Superior temporal gyrus (tissue), 1 donor: ENCODE measurements around the gene SGMS1.
"Not testable (repeated sequence)": the region's sequence is repeated elsewhere in the genome, so short reads cannot be mapped to it uniquely, and the experiment has no call there.

Experiments used
- DNase-seq: peaks from one replicate; pipeline ENCODE4 v3.0.0-alpha.2; 2016; ENCODE audit errors: extremely low spot score

The SGMS1 gene

GRCh38 chr10:50375745-50376144 lies 248.0 kb downstream of the SGMS1 start:
- DNase-seq, result no peak

GRCh38 chr10:50375051-50375452 lies 248.7 kb downstream of the SGMS1 start:
- DNase-seq, result no peak

- DNase-seq, result no peak
Observed at GRCh38 chr10:50373821-50374501, 249.8 kb downstream of the SGMS1 start.

GRCh38 chr10:50369931-50370330 lies 253.8 kb downstream of the SGMS1 start:
- no peak for DNase-seq

- DNase-seq, result no peak
Observed at GRCh38 chr10:50367732-50368131, 256.0 kb downstream of the SGMS1 start.

- not testable (repeated sequence) for DNase-seq
Observed at GRCh38 chr10:50366421-50366820, 257.3 kb downstream of the SGMS1 start.

GRCh38 chr10:50364730-50365129 lies 259.0 kb downstream of the SGMS1 start:
- DNase-seq, result not testable (repeated sequence)

- no peak for DNase-seq
Observed at GRCh38 chr10:50362547-50363125, 261.1 kb downstream of the SGMS1 start.

- DNase-seq, result no peak
Observed at GRCh38 chr10:50361946-50362345, 261.8 kb downstream of the SGMS1 start.

- DNase-seq, result peak; percentile 75
Observed at GRCh38 chr10:50360077-50360850, 263.5 kb downstream of the SGMS1 start.

- no peak for DNase-seq
Observed at GRCh38 chr10:50358925-50359687, 264.6 kb downstream of the SGMS1 start.

- DNase-seq, result no peak
Observed at GRCh38 chr10:50358411-50358810, 265.3 kb downstream of the SGMS1 start.

- not testable (repeated sequence) for DNase-seq
Observed at GRCh38 chr10:50356481-50356832, 267.3 kb downstream of the SGMS1 start.

GRCh38 chr10:50355693-50356480 lies 267.9 kb downstream of the SGMS1 start:
- not testable (repeated sequence) for DNase-seq

GRCh38 chr10:50351483-50352146 lies 272.1 kb downstream of the SGMS1 start:
- DNase-seq, result no peak

GRCh38 chr10:50350366-50350765 lies 273.4 kb downstream of the SGMS1 start:
- DNase-seq, result no peak

GRCh38 chr10:50349554-50349953 lies 274.2 kb downstream of the SGMS1 start:
- no peak for DNase-seq

GRCh38 chr10:50347394-50347802 lies 276.4 kb downstream of the SGMS1 start:
- DNase-seq, result no peak

- DNase-seq, result no peak
Observed at GRCh38 chr10:50346942-50347341, 276.8 kb downstream of the SGMS1 start.

GRCh38 chr10:50345545-50345944 lies 278.2 kb downstream of the SGMS1 start:
- no peak for DNase-seq
